OCI-LY1 (cell line): ENCODE results near the gene GAS2L1.

Source experiments
- EZH2 ChIP-seq: fragments of 200-600 bp; sonication (generic), shearing (Covaris generic); IDR thresholded peaks from 2 replicates; pipeline ENCODE4 v1.8.0; 2017; ENCODE audit warnings: borderline replicate concordance, mixed run types, mild to moderate bottlenecking, antibody characterized with exemption, low read length, moderate library complexity, mixed read lengths
- TF ChIP-seq, protein P1 (sequence below): fragments of 200-600 bp; sonication (generic), shearing (Covaris generic); IDR thresholded peaks from 2 replicates; pipeline ENCODE4 v1.5.1; 2017; ENCODE audit warnings: mild to moderate bottlenecking, antibody characterized with exemption, low read length, moderate library complexity, mixed read lengths

DNA sequence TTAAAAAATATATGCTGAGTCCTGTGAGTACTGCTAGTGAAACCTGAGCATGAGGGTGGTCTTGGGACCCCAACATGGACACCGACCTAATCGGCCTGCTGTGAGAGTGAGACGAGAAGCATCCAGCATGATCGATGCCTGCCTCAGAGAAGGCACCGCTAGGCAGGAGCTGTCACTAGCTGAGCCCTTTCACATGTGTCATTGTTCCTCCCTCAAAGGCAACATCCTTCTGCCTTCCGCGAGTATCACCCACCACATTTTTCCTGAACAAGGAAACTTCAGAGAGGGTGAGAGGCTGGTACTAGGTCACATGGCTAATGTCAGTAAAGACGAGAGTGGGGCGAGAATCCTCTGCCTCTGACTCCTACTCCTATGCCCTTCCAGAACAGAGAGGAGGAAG, 46.3 kb downstream of the GAS2L1 start:
- TF ChIP-seq, protein P1, sequence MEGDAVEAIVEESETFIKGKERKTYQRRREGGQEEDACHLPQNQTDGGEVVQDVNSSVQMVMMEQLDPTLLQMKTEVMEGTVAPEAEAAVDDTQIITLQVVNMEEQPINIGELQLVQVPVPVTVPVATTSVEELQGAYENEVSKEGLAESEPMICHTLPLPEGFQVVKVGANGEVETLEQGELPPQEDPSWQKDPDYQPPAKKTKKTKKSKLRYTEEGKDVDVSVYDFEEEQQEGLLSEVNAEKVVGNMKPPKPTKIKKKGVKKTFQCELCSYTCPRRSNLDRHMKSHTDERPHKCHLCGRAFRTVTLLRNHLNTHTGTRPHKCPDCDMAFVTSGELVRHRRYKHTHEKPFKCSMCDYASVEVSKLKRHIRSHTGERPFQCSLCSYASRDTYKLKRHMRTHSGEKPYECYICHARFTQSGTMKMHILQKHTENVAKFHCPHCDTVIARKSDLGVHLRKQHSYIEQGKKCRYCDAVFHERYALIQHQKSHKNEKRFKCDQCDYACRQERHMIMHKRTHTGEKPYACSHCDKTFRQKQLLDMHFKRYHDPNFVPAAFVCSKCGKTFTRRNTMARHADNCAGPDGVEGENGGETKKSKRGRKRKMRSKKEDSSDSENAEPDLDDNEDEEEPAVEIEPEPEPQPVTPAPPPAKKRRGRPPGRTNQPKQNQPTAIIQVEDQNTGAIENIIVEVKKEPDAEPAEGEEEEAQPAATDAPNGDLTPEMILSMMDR = no peak
- no peak for TF ChIP-seq EZH2
